MCF 10A (cell line): ENCODE measurements around the gene TCTN1. TPM values are rescaled to one million over a fixed set of nuclear protein-coding genes. Genes with fewer than 3 reads are reported as not detected.

Source experiments
- BruUV-seq: library from RNA; stranded (reverse); fragments of 400-500 nt; replicated peaks from 2 replicates; lab custom pipeline; 2021; lab: Mats Ljungman, UMichigan
- CTCF ChIA-PET: fragments of 300-600 bp; sonication (Branson Sonifier 250); formaldehyde crosslinking; extraction: SDS; loops from one replicate; lab custom pipeline; 2021; ENCODE audit warnings: antibody characterized with exemption, inconsistent platforms; lab: Yijun Ruan, JAX
- POLR2A ChIA-PET: fragments of 300-600, 350-650 bp; sonication (Branson Sonifier 250); formaldehyde crosslinking; extraction: SDS; loops from one replicate; lab custom pipeline; 2020; ENCODE audit warnings: antibody characterized with exemption, inconsistent platforms; lab: Yijun Ruan, JAX
- DNase-seq: peaks from one replicate; pipeline ENCODE4 v3.0.0-alpha.2; 2018; ENCODE audit not compliant: unreplicated experiment
- H3K27ac Mint-ChIP-seq: one replicate; pipeline ENCODE4 v1.8.0; 2022; ENCODE audit warnings: mild to moderate bottlenecking, low read depth, mixed read lengths; ENCODE audit not compliant: unreplicated experiment
- H3K27me3 Mint-ChIP-seq: one replicate; pipeline ENCODE4 v1.8.0; 2022; ENCODE audit warnings: mixed read lengths; ENCODE audit not compliant: insufficient read depth, unreplicated experiment
- H3K36me3 Mint-ChIP-seq: one replicate; pipeline ENCODE4 v1.8.0; 2022; ENCODE audit warnings: mild to moderate bottlenecking, moderate library complexity, mixed read lengths; ENCODE audit not compliant: insufficient read depth, unreplicated experiment
- H3K4me1 Mint-ChIP-seq: one replicate; pipeline ENCODE4 v1.8.0; 2022; ENCODE audit warnings: mixed read lengths; ENCODE audit not compliant: insufficient read depth, unreplicated experiment
- H3K4me3 Mint-ChIP-seq: one replicate; pipeline ENCODE4 v1.8.0; 2022; ENCODE audit warnings: mild to moderate bottlenecking, moderate library complexity, mixed read lengths; ENCODE audit not compliant: unreplicated experiment
- H3K9me3 Mint-ChIP-seq: one replicate; pipeline ENCODE4 v1.8.0; 2022; ENCODE audit warnings: mixed read lengths; ENCODE audit not compliant: unreplicated experiment
- CTCF ChIP-seq: fragments of 200-600 bp; IDR thresholded peaks from one replicate; pipeline ENCODE4 v1.8.0; 2022; ENCODE audit warnings: antibody characterized with exemption, mild to moderate bottlenecking; ENCODE audit not compliant: unreplicated experiment
- intact Hi-C: fragments of 100-400 bp; cut with micrococcal nuclease; formaldehyde crosslinking; loops from 2 replicates; pipeline ENCODE4 v1.14.1; 2022
- total RNA-seq: library from RNA; stranded (reverse); gene quantifications from 2 replicates; pipeline ENCODE4 v1.2.3, GENCODE V29; 2022

TCTN1 gene
- total RNA-seq, 1 experiment from 2014 or later: 36.5 TPM

DNA sequence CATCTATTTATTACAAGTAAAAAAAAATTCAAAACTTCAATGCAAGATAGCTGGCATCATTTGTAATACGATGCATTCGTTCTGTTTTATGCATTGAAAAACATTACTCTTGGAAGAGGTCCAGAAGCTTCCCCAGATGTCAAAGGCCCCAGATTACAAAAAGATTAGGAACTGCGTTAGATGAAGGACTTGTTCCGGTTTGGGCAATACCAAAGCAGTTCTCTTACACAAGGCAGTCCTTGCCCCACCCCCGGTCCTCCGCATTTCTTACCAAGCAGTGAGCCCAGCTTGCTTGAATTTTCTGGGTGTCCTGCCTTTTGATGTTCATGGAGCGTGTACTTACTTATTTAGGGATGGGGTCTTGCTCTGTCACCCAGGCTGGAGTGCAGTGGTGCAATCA is 79.8 kb downstream of the TCTN1 start:
- H3K4me1 Mint-ChIP-seq: no peaks in the 10 kb centered on the region
- H3K27ac Mint-ChIP-seq: no peak overlapping the region
- peaks cover 17% of the 10 kb centered on the region for H3K27me3 Mint-ChIP-seq
- H3K36me3 Mint-ChIP-seq: no peaks in the 10 kb centered on the region
- ChIA-PET CTCF (interaction anchor here (0.6 to 0.9 kb wide), 4 partner anchors 11 to 619 kb away, joined by 3 to 4 read pairs (median 3); no protein-coding TSS in a partner anchor), POLR2A (interaction anchor here (0.6 to 0.7 kb wide), 2 partner anchors 58 to 1161 kb away, joined by 3 read pairs; no protein-coding TSS in a partner anchor)
- no peaks in the 10 kb centered on the region for H3K9me3 Mint-ChIP-seq
- no peak for DNase-seq
- TF ChIP-seq CTCF: no peak
- BruUV-seq: no TSS peak
- intact Hi-C loops: loop anchor here (10.0 kb wide), 1 partner anchor 239 kb away; the partner anchor contains the start of gene ARPC3
- H3K4me3 Mint-ChIP-seq: no peak overlapping the region

- ChIA-PET POLR2A (no interaction called here), CTCF (interaction anchor here (0.6 to 0.9 kb wide), 3 partner anchors 10 to 619 kb away, joined by 3 to 4 read pairs (median 3); no protein-coding TSS in a partner anchor)
- H3K36me3 Mint-ChIP-seq: no peaks in the 10 kb centered on the region
These were observed 80.5 kb downstream of the TCTN1 start for GRCh38 chr12:110694330-110694901.

DNA sequence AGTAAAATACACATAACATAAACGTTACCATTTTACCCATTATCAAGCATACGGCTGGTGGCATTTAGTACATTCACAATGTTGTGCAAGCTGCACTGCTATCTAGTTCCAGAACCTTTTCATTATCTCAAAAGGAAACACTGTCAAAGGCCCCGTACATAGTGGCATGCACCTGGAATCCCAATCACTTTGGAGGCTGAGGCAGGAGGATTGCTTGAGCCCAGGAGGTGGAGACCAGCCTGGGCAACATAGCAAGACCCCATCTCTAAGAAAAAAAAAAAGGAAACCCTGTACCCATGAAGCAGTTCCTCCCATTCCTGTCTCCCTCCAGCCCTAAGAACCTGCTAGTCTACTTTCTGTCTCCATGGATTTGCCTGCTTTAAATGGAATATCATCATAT is 82.4 kb downstream of the TCTN1 start:
- H3K9me3 Mint-ChIP-seq: no peaks in the 10 kb centered on the region
- no peak for TF ChIP-seq CTCF
- POLR2A ChIA-PET: no interaction called here
- H3K27me3 Mint-ChIP-seq: no peaks in the 10 kb centered on the region
- no peaks in the 10 kb centered on the region for H3K36me3 Mint-ChIP-seq
- CTCF ChIA-PET: no interaction called here
- DNase-seq: no peak
- no peak overlapping the region for H3K27ac Mint-ChIP-seq
- BruUV-seq: no TSS peak
- no peak overlapping the region for H3K4me3 Mint-ChIP-seq
- H3K4me1 Mint-ChIP-seq: no peaks in the 10 kb centered on the region
- intact Hi-C loops: loop anchor here (5.0 to 10.0 kb wide), 2 partner anchors 191 to 241 kb away; partner anchors contain the start of gene ARPC3

More at GRCh38 chr12:110694330-110694901, 80.5 kb downstream of the TCTN1 start:
- DNase-seq: no peak
- Mint-ChIP-seq H3K27me3 (peaks cover 12% of the 10 kb centered on the region), H3K9me3 (no peaks in the 10 kb centered on the region), H3K4me1 (no peaks in the 10 kb centered on the region), H3K4me3 (no peak overlapping the region), H3K27ac (no peak overlapping the region)
- BruUV-seq: no TSS peak
- TF ChIP-seq CTCF: no peak
- intact Hi-C loops: loop anchor here (10.0 kb wide), 1 partner anchor 240 kb away; the partner anchor contains the start of gene ARPC3

- no peak for DNase-seq
- no peak for TF ChIP-seq CTCF
- H3K27ac Mint-ChIP-seq: no peak overlapping the region
- H3K4me3 Mint-ChIP-seq: no peak overlapping the region
- BruUV-seq: no TSS peak
- POLR2A ChIA-PET: no interaction called here
- H3K4me1 Mint-ChIP-seq: no peaks in the 10 kb centered on the region
- intact Hi-C loops: loop anchor here (5.0 to 10.0 kb wide), 2 partner anchors 190 to 242 kb away; partner anchors contain the start of gene ARPC3
- no peaks in the 10 kb centered on the region for H3K27me3 Mint-ChIP-seq
- CTCF ChIA-PET: interaction anchor here (0.6 to 0.8 kb wide), 3 partner anchors 42 to 528 kb away, joined by 3 to 5 read pairs (median 4); no protein-coding TSS in a partner anchor
- no peaks in the 10 kb centered on the region for H3K9me3 Mint-ChIP-seq
- H3K36me3 Mint-ChIP-seq: no peaks in the 10 kb centered on the region
These were observed 83.3 kb downstream of the TCTN1 start for GRCh38 chr12:110697236-110697635.
